ENCODE data around the gene RAB3C.

The RAB3C gene

GRCh38 chr5:58722160-58722559, 139.3 kb downstream of the RAB3C start:
- TF ChIP-seq CTCF (IDR thresholded peaks at IDR 0.05; ENCODE audit: extremely low read depth, missing control alignments), result no peak
- no peak for DNase-seq (ENCODE audit: low spot score)

GRCh38 chr5:58724992-58725391, 142.1 kb downstream of the RAB3C start:
- TF ChIP-seq CTCF (IDR thresholded peaks at IDR 0.05; ENCODE audit: extremely low read depth, missing control alignments), result no peak
- DNase-seq (ENCODE audit: low spot score), result no peak

GRCh38 chr5:58731641-58732040, 148.8 kb downstream of the RAB3C start:
- TF ChIP-seq CTCF (IDR thresholded peaks at IDR 0.05; ENCODE audit: extremely low read depth, missing control alignments), result no peak
- DNase-seq (ENCODE audit: low spot score), result no peak

GRCh38 chr5:58735637-58736036, 152.8 kb downstream of the RAB3C start:
- no peak for TF ChIP-seq CTCF (IDR thresholded peaks at IDR 0.05; ENCODE audit: extremely low read depth, missing control alignments)

GRCh38 chr5:58736214-58736613, 153.3 kb downstream of the RAB3C start:
- no peak for DNase-seq (ENCODE audit: low spot score)
- no peak for TF ChIP-seq CTCF (IDR thresholded peaks at IDR 0.05; ENCODE audit: extremely low read depth, missing control alignments)

More at GRCh38 chr5:58735637-58736036, 152.8 kb downstream of the RAB3C start:
- no peak for DNase-seq (ENCODE audit: low spot score)

- DNase-seq (ENCODE audit: low spot score), result no peak
- no peak for TF ChIP-seq CTCF (IDR thresholded peaks at IDR 0.05; ENCODE audit: extremely low read depth, missing control alignments)
These were observed 154.8 kb downstream of the RAB3C start for GRCh38 chr5:58737671-58738070.

GRCh38 chr5:58738336-58738735, 155.5 kb downstream of the RAB3C start:
- no peak for DNase-seq (ENCODE audit: low spot score)
- no peak for TF ChIP-seq CTCF (IDR thresholded peaks at IDR 0.05; ENCODE audit: extremely low read depth, missing control alignments)

All from GM20000 (cell line).